HG02840 (cell line): ENCODE data around the gene MOV10.

Experiments
- ATAC-seq: cut with Tn5 transposase; IDR thresholded peaks from one replicate; pipeline ENCODE4 v1.9.1; 2021; ENCODE audit warnings: mild to moderate bottlenecking, moderate library complexity, moderate number of reproducible peaks; ENCODE audit not compliant: unreplicated experiment, low FRiP score

MOV10 gene

DNA sequence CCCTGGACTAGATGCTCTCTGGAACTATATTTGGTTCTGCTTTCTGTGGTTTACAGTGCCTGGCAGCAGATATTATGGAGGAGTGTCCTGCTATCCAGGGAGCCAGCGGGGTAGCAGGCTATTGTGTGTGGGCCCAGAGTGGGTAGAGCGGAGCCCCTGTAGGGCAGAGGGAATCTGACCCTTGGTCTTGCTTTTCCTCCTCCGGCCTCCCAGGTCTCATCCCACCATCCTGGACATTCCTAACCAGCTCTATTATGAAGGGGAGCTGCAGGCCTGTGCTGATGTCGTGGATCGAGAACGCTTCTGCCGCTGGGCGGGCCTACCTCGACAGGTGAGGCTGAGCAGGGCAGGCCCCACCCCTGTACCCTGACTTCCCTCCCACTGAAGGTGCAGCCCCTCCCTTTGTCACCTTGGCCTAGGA, 23.3 kb downstream of the MOV10 start:
- no peak for ATAC-seq

DNA sequence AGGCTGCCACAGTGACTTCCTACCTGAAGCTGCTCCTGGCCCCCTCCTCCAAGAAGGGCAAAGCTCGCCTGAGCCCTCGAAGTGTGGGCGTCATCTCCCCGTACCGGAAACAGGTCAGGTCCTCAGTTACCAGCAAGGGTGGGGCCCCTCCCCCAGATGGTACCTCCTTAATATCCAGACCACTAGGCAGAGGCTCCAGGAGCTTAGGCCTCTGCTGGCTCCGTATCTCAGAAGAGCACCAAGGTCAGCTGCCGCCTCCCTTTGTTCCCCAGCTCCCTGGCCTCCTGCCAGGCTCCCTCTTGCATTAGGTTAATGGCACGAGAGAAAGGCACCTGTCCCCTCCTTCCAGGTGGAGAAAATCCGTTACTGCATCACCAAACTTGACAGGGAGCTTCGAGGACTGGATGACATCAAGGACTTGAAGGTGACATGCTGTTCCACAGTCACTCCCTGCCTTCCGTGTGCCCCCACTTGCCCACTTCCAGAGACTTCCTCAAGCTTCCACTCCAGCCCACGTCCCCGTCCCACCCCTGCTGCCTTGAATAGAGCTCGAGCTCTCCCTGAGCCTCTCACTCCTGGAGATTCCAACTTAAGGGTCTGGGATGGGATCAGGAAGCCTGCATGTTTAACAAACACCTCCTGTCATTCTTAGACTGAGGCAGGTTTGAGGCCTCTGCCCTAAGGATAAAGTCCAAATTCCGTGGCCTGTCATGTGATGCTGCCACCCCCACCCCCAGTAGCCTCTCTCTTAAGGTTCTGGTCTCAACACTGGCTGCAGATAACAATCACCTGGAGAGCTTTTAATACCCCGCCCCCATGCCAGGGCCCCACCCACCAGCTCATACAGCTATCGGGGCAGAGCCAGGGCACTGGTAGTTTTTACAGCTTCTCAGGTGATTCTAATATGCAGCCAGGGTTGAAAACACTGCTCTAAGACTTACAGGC, 24.2 kb downstream of the MOV10 start:
- no peak for ATAC-seq

DNA sequence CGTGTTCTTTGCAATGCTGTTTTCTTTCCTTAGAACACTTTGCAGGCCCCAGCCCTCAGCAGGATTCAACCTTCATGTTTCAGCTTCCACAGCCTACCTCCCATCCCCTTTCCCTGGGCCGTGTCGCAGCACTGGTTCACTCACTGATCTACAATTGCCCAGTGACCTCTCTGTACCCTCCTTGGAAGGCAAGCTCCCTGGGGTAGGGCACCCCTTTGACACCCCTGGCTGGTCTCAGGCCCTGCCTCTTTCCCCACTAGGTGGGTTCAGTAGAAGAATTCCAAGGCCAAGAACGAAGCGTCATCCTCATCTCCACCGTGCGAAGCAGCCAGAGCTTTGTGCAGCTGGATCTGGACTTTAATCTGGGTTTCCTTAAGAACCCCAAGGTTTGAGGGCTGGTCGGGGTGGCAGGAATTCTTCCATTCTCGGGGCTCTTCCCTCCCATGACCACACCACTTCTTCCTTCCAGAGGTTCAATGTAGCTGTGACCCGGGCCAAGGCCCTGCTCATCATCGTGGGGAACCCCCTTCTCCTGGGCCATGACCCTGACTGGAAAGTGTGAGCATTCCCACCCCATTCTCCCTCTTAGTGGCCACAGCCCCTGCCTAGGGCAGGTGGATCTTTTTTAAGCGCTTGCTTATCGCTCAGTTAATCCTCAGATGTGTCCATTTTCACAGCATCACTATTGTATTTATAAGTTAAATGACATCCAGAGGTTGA, 25.1 kb downstream of the MOV10 start:
- ATAC-seq, result no peak

DNA sequence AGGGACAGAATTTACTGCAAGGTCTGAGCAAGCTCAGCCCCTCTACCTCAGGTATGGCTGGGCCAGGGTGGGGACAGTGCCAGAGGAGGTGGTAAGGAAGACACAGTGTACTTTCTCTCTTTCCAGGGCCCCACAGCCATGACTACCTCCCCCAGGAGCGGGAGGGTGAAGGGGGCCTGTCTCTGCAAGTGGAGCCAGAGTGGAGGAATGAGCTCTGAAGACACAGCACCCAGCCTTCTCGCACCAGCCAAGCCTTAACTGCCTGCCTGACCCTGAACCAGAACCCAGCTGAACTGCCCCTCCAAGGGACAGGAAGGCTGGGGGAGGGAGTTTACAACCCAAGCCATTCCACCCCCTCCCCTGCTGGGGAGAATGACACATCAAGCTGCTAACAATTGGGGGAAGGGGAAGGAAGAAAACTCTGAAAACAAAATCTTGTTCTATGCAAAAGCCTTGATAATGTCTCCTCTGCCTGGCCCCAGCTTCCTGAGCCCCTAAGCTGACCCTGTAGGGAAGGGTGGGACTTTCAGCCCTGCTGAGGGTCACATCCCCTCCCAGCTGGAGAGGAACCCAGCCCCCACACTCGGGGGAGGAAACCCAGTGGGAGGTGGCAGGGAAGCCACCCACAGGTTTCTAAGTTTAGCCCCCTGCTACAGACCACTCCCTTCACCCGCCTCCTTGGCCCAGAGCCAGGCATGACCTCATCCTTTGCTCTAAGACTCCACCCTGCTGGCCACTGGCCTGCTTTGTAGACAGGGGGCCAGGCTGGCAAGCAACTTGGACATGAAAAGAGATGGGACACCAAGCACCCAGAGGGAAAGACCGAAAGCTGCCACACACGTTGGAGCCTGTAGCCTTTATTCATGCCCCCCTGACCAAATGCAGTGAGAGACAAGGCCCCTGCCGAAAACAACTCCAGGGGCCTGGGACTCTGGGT, 26.1 kb downstream of the MOV10 start:
- ATAC-seq, result peak; percentile 36

DNA sequence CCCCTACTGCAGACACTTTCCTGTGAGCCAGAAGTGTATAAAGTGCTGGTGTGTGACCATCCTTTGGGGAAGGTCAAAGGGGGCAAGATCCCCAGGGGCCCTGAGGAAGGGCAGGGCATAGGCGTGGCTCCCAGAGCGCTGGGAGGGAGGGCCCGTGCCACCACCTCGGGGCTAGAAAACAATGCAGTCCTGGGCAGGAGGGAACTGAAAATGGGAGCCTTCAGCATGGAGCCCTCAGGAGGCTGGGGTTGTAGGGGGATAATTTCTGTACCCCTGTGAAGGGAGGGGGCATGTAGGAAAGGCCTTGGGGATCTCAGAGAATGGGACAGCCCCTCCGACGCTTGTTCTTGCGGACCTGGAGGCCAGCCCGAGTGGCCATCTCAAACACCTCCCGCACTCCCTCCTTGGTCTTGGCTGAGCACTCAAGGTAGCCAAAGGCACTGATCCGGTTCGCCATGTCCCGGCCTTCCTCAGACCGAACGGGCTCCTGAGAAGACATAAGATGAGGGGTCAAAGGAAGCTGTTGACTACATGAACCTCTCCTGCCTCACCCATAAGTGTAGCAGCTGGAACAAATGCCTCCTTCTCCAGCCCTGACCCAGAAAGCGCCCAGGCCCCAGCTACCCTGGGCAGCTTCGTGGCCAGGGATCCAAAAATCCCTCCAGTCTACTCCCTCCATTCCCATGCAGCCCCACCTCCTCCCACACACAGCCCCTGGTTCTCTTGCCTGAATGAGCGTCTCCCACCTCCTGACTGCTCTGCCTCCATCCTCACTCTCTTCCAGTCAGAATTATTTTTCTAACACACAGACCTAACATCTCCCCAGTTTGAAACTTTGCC, 27.0 kb downstream of the MOV10 start:
- no peak for ATAC-seq

DNA sequence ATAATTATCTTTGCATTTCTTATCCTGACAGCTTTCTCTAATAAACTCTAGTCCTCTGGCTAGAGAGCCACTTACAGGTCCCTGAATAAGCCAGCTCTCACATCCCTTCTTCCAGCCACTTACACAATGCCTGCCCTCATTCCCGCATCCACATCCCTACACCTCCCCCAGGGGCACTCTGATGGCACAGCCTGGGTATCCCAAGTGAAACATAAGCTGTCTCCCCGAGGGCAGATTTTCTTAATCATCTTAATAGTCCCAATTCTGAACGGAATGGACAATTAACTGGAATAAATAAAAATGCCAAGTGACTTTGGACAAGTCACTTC, 27.6 kb downstream of the MOV10 start:
- ATAC-seq, result no peak

DNA sequence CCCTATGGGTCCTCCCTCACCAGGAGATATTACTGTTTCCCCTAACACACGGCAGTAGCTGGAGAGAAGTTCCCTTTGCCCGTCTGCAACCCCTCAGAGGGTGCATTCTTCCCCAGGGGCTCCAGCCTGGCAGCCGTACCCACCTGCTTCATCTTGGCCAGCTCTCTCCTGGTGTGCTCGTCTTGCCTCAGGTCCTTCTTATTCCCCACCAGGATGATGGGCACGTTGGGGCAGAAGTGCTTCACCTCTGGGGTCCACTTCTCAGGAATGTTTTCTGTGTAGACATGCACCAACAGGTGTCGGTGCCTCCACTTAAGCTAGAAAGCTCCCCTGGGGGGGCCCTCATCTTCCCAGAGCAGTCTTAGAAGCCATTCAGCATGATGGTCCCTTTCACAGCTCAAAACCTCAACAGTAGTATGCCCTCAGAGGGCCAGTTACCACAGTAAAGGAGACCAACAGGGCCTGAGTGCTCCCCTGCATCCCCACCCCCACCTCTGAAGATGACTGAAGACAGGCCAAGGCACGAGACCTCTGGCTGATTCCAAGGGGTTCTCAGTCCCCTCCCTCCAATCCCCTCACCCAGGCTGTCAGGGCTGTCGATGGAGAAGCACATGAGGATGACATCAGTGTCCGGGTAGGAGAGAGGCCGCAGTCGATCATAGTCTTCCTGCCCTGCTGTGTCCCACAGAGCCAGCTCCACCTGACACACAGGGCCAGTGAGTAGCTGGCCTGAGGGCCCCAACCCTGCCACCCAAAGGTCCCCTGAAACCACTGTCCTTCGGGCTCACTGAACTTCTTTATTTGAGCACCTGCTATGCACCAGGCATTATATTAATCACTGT, 28.2 kb downstream of the MOV10 start:
- no peak for ATAC-seq

DNA sequence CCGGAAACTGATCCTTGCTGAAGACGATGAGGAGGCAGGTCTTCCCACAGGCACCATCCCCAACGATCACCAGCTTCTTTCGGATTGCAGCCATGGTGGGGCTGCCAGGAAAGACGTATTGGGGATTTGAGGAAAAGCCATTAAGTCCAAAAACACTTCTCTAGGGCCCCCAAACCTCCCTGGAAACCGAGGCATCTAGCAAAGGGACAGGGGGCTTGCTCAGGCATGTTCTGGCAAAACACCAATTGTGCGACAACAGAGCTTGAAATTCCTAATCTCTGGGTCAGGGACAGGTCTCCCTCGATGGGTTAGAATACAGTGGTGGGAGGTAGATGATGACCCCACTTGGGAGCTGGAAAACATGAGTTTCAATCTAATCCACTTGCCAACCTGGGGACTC, 29.2 kb downstream of the MOV10 start:
- ATAC-seq, result no peak

DNA sequence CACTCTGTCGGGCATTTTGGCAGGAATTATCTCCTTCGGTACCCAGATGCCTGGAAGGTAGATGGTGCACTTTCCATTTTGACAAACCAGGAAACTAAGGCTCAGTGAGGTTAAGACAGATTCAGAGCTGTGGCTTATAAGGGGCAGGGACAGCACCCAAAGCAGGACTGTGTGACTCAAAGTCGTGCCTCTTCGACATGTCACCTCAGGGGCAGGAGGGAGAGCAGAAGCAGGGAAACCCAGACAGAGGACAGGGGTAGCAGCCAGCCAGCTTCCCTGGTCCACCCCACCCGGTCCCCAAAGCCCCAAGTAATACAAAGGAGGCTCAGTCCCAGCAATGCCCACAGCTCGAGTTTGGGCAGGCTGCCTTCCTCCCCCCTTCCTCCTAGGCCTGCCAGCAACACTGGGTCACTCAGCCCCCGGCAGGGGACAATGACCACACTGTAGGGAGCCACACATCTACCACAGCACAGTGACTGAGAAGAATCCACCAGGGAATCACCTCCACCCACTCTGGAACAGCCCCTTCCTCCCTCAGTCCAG, 30.0 kb downstream of the MOV10 start:
- no peak for ATAC-seq

DNA sequence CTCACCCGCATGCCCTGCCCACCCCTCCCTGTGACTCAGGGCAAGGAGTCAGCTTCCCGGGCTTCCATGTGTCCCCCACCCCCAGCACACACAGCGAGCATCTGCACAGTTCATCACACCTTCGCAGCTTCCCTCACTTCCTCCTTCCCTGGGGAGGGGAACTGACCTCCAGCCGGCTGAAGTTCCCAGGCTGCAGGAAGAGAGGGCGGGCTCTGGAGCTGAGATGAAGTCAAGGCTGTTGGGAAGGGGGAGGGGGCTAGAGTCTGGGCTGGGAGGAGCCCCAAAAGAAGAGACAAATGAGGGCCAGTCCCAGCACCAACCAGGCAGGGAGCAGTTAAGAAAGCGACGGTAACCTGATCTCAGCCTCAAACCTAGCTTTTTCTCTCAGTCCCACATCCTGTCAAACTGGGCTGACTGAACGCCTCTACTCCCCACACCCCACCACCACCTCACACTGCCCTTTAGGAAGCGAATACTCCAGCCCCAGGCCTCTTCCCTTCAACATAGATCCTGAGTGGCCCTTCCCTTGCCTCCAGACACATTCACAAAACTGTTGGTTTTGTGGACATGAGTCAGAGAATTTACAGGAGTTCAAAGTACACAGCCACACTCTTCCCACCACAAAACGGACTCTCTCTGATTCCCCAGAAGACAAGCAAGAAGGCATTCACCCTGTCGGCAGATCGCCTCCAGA, 30.6 kb downstream of the MOV10 start:
- peak; percentile 47 for ATAC-seq

DNA sequence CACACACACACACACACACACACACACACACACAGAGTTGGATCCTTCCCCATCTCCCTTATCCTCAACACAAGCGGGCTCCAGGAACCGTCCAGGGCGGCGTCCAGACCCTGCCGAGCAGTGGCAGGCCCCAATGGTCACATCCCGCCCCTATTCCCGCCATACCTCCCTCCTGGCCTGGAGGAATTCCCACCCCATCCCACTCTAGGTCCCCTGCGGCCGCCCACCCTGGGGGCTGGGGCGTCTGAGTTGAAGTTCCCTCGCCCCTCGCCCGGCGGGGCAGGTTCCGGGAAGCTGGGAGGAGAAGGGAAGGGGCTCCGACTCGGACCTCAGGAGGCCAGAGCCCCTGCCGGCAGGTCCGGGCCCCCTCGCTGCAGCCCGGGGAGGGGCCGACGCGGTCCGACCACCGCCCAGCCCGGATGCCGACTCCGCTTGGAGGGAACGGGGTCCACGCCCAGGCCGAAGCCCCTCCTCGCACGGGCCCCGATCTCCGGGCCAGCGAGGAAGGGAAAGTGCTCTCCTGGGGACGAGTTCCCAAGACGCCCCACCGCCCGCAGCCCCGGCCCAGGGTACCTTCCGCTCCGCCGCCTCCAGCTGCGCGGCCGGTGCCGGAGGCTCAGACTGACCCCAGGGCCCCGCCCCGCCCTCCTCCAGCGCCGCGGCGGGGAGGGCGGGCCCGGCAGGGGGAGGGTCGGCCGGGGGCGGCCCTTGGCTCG, 32.2 kb downstream of the MOV10 start, which contains the start of gene RHOC:
TSS of gene RHOC (minus strand) at position 623 of the 716 bp plus-strand sequence. CDS start 3,328 bp downstream, outside the sequence.
- peak; percentile 58 for ATAC-seq

DNA sequence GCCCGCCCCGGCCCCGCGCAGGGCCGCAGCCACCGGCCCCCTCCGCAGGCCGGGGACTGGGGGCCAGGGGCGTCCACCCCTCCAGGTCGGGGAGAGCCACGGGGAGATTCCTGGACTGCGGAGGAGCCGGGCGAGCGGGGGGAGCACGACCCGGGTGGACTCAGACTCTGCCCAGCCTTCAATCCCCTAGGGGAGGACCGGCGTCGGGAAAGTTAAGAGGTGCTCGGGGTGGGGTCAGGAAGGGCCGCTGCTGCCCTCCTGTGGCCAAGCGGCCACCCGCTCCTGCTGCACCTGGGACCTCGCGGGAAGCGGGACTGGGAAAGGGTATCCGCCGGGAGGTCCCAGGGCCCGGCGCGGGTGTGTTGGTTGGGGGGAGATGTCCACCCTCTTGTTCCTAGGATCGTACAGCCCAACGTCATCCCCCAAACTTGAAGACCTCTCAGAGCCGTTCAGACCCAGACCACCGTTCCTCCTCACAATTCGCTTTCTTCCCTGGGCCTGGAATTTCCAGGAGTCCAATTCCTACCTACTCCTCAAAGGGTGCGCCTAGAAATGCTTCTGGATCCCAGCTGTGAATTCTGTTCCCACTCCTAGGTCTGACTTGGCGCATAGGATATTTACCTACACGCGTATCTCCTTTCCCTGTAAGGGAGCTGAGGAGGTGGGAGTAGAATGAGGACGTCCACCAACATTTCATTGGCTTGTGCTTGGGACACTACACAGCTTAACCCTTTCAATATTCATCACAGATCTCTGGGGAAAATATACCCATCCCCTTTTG, 33.0 kb downstream of the MOV10 start:
- peak; percentile 59 for ATAC-seq

DNA sequence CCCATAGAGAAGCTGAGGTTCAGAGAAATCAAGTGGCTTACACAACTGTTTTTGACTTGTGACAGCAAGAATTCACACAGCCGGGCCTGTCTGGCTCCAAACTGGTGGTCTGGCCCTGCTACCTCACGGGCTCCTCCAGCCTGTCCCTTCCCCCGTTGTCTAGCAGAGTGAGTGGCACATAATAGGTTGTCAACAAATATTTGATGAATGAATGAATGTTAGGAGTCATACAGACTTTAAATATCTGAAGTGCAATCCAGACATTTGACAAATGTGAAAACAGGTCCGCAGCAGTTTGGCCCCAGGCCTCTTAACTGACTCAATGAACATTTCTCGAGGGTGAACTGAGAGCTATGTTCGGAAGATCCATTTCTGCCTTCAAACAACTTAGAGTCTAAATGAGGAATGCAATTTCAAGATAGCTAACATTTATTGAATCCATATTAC, 33.6 kb downstream of the MOV10 start:
- ATAC-seq, result no peak

DNA sequence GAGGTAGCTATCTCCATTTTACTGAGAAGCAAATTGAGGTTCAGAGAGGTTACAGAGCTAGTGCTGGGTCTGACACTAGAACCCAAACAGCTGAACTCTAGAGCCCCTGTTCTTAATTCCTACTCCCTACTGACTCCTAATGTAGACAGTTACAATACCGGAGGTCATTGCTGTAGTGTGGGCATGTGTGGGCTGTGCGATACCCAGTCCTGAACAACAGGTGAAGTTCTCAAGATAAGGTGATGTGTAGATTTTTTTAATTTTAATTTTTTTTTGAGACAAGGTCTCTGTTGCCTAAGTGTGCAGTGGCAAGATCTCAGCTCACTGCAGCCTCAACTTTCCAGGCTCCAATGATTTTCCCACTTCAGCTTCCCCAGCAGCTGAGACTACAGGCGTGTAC, 34.0 kb downstream of the MOV10 start:
- ATAC-seq, result no peak

DNA sequence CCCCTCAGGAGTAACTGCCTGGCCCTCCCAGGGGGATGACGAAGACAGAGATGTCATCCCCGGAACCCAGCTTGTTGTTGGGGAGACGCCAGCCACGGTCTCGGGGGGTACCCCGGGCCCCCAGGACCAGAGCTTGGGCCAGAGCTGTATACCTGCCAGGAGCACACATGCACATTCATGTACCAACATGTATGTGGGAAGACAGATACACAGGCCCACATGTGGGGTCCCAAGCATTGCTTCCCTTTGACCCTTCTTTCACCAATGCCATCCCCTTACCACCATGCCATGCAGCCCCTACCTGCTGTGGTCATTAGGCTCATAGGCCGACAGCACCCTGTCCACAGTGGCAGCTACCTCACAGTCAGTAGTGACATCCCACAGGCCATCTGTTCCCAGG, 35.7 kb downstream of the MOV10 start:
- no peak for ATAC-seq

DNA sequence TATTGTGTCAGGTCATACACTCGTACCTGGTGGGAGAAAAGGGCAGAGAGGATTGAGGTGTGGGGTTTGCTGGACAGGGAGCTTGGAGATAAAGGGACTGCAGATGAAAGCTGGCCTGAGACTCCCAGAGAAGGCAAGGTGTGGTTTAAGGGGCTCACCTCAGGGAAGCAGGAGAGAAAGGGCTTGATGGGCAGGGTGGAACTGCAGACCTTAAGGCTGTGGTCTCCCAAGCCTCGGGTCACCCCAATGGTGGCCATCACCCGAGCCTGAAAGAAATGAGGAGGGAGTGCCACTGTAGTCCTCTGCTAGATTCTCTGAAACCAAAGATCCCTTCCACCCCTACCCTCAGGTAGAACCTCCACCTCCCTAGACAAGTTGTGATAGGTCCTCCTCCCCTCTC, 36.1 kb downstream of the MOV10 start:
- no peak for ATAC-seq

DNA sequence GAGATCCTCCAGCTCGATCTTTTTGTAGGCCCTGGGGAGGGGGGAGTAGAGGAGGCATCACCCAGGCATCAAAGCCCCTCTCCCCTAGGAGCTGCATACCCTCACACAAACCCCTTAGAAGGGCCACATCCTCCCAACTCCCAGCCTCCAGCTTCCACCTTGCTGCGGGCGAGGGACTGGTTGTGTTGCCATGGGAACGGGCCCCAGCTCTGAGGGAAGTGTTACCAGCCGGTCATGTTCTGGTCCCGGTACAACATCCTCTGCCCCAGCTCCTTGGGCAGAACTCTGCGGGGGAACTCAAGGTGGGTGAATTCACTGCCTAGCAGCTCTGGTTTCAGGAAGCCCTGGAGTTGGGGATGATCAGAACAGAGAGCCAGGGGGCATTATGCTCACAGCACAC, 36.6 kb downstream of the MOV10 start:
- no peak for ATAC-seq
